ENCODE data around the gene PYCARD. TPM values are rescaled to one million over a fixed set of nuclear protein-coding genes. Genes with fewer than 3 reads are reported as not detected.

Gene PYCARD
- total RNA-seq, 1 experiment from 2014 or later = 29.8 TPM

DNA sequence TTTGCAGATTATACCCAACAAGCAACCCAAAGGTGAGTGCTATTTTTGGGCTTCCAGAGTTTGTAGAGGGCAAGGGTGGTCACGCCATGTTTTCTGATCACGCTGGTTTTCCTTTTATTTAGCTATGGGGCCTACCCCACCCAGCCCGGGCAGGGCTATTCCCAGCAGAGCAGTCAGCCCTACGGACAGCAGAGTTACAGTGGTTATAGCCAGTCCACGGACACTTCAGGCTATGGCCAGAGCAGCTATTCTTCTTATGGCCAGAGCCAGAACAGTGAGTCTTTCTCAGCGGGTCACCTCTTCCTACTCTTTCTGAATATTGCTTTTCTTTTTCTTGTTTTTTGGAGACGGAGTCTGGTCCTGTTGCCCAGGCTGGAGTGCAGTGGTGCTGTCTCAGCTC lies 20.2 kb downstream of the PYCARD start:
- Histone ChIP-seq H3K27me3 (ENCODE audit: low read length) (no peaks in the 10 kb centered on the region), H3K9me3 (ENCODE audit: low read length) (no peaks in the 10 kb centered on the region), H4K20me1 (ENCODE audit: low read length) (peaks cover 66% of the 10 kb centered on the region), H3K4me3 (ENCODE audit: low read length) (peak overlapping the region; percentile 98), H3K4me1 (ENCODE audit: insufficient read depth, low read length) (peaks cover 12% of the 10 kb centered on the region; the same call in 1 of the 2 replicates), H3K9me2 (replicated peaks; ENCODE audit: low read length) (no peaks in the 10 kb centered on the region), H3K4me2 (ENCODE audit: low read length) (peak overlapping the region; percentile 93), H3F3A (ENCODE audit: low read length, unreplicated experiment) (no peaks in the 10 kb centered on the region), H3K36me3 (ENCODE audit: low read depth, low read length) (peaks cover 58% of the 10 kb centered on the region), H3K9ac (ENCODE audit: low read length) (peak overlapping the region; percentile 95; the same call in 1 of the 2 replicates), H3K79me2 (ENCODE audit: low read length) (peaks cover 80% of the 10 kb centered on the region), H3K27ac (ENCODE audit: low read length) (no peak overlapping the region), H2AFZ (ENCODE audit: low read length) (no peak overlapping the region)
- no peak for TF ChIP-seq EZH2phosphoT487 (IDR thresholded peaks at IDR 0.05; ENCODE audit: borderline replicate concordance, low read length)
- TF ChIP-seq EZH2 (IDR thresholded peaks at IDR 0.05; ENCODE audit: low read length, unreplicated experiment) = no peak
- TF ChIP-seq, protein P1, sequence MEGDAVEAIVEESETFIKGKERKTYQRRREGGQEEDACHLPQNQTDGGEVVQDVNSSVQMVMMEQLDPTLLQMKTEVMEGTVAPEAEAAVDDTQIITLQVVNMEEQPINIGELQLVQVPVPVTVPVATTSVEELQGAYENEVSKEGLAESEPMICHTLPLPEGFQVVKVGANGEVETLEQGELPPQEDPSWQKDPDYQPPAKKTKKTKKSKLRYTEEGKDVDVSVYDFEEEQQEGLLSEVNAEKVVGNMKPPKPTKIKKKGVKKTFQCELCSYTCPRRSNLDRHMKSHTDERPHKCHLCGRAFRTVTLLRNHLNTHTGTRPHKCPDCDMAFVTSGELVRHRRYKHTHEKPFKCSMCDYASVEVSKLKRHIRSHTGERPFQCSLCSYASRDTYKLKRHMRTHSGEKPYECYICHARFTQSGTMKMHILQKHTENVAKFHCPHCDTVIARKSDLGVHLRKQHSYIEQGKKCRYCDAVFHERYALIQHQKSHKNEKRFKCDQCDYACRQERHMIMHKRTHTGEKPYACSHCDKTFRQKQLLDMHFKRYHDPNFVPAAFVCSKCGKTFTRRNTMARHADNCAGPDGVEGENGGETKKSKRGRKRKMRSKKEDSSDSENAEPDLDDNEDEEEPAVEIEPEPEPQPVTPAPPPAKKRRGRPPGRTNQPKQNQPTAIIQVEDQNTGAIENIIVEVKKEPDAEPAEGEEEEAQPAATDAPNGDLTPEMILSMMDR (conservative IDR thresholded peaks at IDR 0.05; ENCODE audit: low read depth, low read length) = no peak
- ATAC-seq (no peak), DNase-seq (no peak)
- intact Hi-C loops (cut with micrococcal nuclease) = no loop called here
- BruUV-seq (replicated peaks) = no TSS peak
- POLR2A ChIA-PET (ENCODE audit: unreplicated experiment) = no interaction called here
- CTCF ChIA-PET = interaction anchor here (0.7 kb wide), 1 partner anchor 41 kb away, joined by 3 read pairs; no protein-coding TSS in a partner anchor

GRCh38 chr16:31181102-31181830 lies 21.3 kb downstream of the PYCARD start:
- Histone ChIP-seq H3K9ac (ENCODE audit: low read length) (peak overlapping the region; percentile 95), H3K27me3 (ENCODE audit: low read length) (no peaks in the 10 kb centered on the region), H2AFZ (ENCODE audit: low read length) (no peak overlapping the region), H3K4me1 (ENCODE audit: insufficient read depth, low read length) (peaks cover 12% of the 10 kb centered on the region; the same call in 1 of the 2 replicates), H3K4me2 (ENCODE audit: low read length) (peak overlapping the region; percentile 93), H3K79me2 (ENCODE audit: low read length) (peaks cover 69% of the 10 kb centered on the region), H3K27ac (ENCODE audit: low read length) (no peak overlapping the region), H3K9me3 (ENCODE audit: low read length) (no peaks in the 10 kb centered on the region), H3K4me3 (ENCODE audit: low read length) (peak overlapping the region; percentile 98), H3F3A (ENCODE audit: low read length, unreplicated experiment) (no peaks in the 10 kb centered on the region), H4K20me1 (ENCODE audit: low read length) (peaks cover 54% of the 10 kb centered on the region), H3K36me3 (ENCODE audit: low read depth, low read length) (peaks cover 47% of the 10 kb centered on the region), H3K9me2 (replicated peaks; ENCODE audit: low read length) (no peaks in the 10 kb centered on the region)
- ChIA-PET POLR2A (ENCODE audit: unreplicated experiment) (interaction anchor here (0.6 to 2.0 kb wide), 2 partner anchors 39 to 335 kb away, joined by 3 to 11 read pairs; no protein-coding TSS in a partner anchor), CTCF (no interaction called here)
- intact Hi-C loops (cut with micrococcal nuclease) = no loop called here
- no peak for ATAC-seq
- DNase-seq = peak; percentile 30
- BruUV-seq (replicated peaks) = TSS peak; percentile 32
- TF ChIP-seq EZH2phosphoT487 (IDR thresholded peaks at IDR 0.05; ENCODE audit: borderline replicate concordance, low read length) (no peak), EZH2 (IDR thresholded peaks at IDR 0.05; ENCODE audit: low read length, unreplicated experiment) (no peak)
- TF ChIP-seq, protein P1 (conservative IDR thresholded peaks at IDR 0.05; ENCODE audit: low read depth, low read length) = no peak
